NB4 (cell line): ENCODE measurements around the gene CLEC4G.

Experiments used
- MYC ChIP-seq: IDR thresholded peaks from 2 replicates; pipeline ENCODE4 v1.6.1; 2011; ENCODE audit warnings: low read depth, low read length
- POLR2A ChIP-seq: IDR thresholded peaks from 2 replicates; pipeline ENCODE4 v1.6.1; 2011; ENCODE audit warnings: mild to moderate bottlenecking; ENCODE audit not compliant: insufficient read length; ENCODE audit errors: extremely low read depth
- TF ChIP-seq, protein P1 (sequence below): IDR thresholded peaks from one replicate; pipeline ENCODE4 v1.5.1; 2012; ENCODE audit warnings: low read depth, low read length
- TF ChIP-seq, protein P2 (sequence below): IDR thresholded peaks from 2 replicates; pipeline ENCODE4 v1.6.1; 2011; ENCODE audit warnings: low read depth, low read length

DNA sequence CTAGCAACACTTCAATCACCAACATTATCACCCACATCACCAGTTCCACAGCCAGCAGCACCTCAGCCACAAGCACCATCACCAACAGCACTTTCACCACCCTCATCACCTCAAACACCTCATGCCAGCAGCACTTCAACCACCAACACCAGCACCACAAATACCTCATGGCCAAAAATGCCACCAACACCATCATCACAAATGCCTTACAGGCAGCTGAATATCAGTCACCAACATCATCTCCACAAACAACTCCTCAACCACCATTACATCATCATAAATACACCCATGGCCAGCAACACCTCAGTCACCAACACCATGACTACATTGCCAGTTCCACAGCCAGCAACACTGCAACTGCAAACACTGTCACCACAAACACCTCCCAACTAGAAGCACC, 40.4 kb downstream of the CLEC4G start:
- TF ChIP-seq, protein P1, sequence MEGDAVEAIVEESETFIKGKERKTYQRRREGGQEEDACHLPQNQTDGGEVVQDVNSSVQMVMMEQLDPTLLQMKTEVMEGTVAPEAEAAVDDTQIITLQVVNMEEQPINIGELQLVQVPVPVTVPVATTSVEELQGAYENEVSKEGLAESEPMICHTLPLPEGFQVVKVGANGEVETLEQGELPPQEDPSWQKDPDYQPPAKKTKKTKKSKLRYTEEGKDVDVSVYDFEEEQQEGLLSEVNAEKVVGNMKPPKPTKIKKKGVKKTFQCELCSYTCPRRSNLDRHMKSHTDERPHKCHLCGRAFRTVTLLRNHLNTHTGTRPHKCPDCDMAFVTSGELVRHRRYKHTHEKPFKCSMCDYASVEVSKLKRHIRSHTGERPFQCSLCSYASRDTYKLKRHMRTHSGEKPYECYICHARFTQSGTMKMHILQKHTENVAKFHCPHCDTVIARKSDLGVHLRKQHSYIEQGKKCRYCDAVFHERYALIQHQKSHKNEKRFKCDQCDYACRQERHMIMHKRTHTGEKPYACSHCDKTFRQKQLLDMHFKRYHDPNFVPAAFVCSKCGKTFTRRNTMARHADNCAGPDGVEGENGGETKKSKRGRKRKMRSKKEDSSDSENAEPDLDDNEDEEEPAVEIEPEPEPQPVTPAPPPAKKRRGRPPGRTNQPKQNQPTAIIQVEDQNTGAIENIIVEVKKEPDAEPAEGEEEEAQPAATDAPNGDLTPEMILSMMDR: no peak
- TF ChIP-seq POLR2A (no peak), MYC (no peak)
- TF ChIP-seq, protein P2, sequence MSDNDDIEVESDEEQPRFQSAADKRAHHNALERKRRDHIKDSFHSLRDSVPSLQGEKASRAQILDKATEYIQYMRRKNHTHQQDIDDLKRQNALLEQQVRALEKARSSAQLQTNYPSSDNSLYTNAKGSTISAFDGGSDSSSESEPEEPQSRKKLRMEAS: no peak
